Measurements from ENCODE around the gene STRA6.
A peak's percentile ranks its signal among the peaks of the same experiment; 100 is the strongest.

The STRA6 gene

GRCh38 chr15:74202452-74203401 lies at the start of gene STRA6:
Gene STRA6 (minus strand): TSS chr15:74202787. CDS start chr15:74202267, 520 bp downstream.
- DNase-seq: no peak

GRCh38 chr15:74252291-74252690 lies 49.7 kb upstream of the STRA6 start:
- DNase-seq: no peak

- no peak for DNase-seq
Observed at GRCh38 chr15:74251131-74251811, 48.7 kb upstream of the STRA6 start.

GRCh38 chr15:74250266-74250665 lies 47.7 kb upstream of the STRA6 start:
- DNase-seq: no peak

GRCh38 chr15:74245342-74245931 lies 42.9 kb upstream of the STRA6 start:
- DNase-seq: no peak

GRCh38 chr15:74244822-74245341 lies 42.3 kb upstream of the STRA6 start:
- no peak for DNase-seq

GRCh38 chr15:74243431-74243830 lies 40.8 kb upstream of the STRA6 start:
- no peak for DNase-seq

GRCh38 chr15:74242441-74243185 lies 40.0 kb upstream of the STRA6 start:
- no peak for DNase-seq

GRCh38 chr15:74240897-74241614 lies 38.5 kb upstream of the STRA6 start:
- no peak for DNase-seq

GRCh38 chr15:74240002-74240568 lies 37.5 kb upstream of the STRA6 start:
- no peak for DNase-seq

GRCh38 chr15:74239051-74239705 lies 36.6 kb upstream of the STRA6 start:
- DNase-seq: no peak

- peak in 1 of 2 donors; percentile 28 for DNase-seq
Observed at GRCh38 chr15:74235962-74236361, 33.4 kb upstream of the STRA6 start, which contains the start of gene CCDC33. Gene CCDC33 (plus strand): TSS chr15:74236326. CDS start chr15:74236720, 394 bp downstream.

GRCh38 chr15:74234598-74234875 lies 31.9 kb upstream of the STRA6 start:
- DNase-seq: no peak

- no peak for DNase-seq
Observed at GRCh38 chr15:74233851-74234597, 31.4 kb upstream of the STRA6 start.

GRCh38 chr15:74233373-74233772 lies 30.8 kb upstream of the STRA6 start:
- DNase-seq: no peak

GRCh38 chr15:74231475-74231874 lies 28.9 kb upstream of the STRA6 start:
- no peak for DNase-seq

GRCh38 chr15:74229686-74230085 lies 27.1 kb upstream of the STRA6 start:
- DNase-seq: no peak

GRCh38 chr15:74228723-74229081 lies 26.1 kb upstream of the STRA6 start:
- no peak for DNase-seq

GRCh38 chr15:74227968-74228722 lies 25.6 kb upstream of the STRA6 start:
- DNase-seq: no peak

Data from CD4-positive, alpha-beta T cell treated with Interleukin-4 for 1 hour (primary cell).